Stomach smooth muscle (tissue), 2 donors: Measurements from ENCODE around the gene ZNF407.

Experiments
- H3K27ac ChIP-seq: one replicate; pipeline ENCODE4 v1.7.0; 2013; ENCODE audit warnings: mild to moderate bottlenecking, low read length, inconsistent platforms
- H3K27me3 ChIP-seq, 2 donors: one replicate each; pipeline ENCODE4 v1.7.0; 2013; ENCODE audit warnings: low read length in 2 of 2; ENCODE audit not compliant: insufficient read depth in 2 of 2, control insufficient read depth in 1 of 2
- H3K36me3 ChIP-seq, 2 donors: one replicate each; pipeline ENCODE4 v1.7.0; 2013; ENCODE audit warnings: low read length in 2 of 2; ENCODE audit not compliant: control insufficient read depth in 2 of 2, insufficient read depth in 2 of 2
- H3K4me1 ChIP-seq: one replicate; pipeline ENCODE4 v1.7.0; 2013; ENCODE audit warnings: low read length; ENCODE audit not compliant: control insufficient read depth, insufficient read depth
- H3K4me3 ChIP-seq, 2 donors: one replicate each; pipeline ENCODE4 v1.7.0; 2013; ENCODE audit warnings: low read length in 2 of 2
- H3K9ac ChIP-seq, 2 donors: one replicate each; pipeline ENCODE4 v1.7.0; 2013; ENCODE audit warnings: low read length in 2 of 2, mild to moderate bottlenecking in 1 of 2
- H3K9me3 ChIP-seq, 2 donors: one replicate each; pipeline ENCODE4 v1.7.0; 2013; ENCODE audit warnings: low read length in 2 of 2; ENCODE audit not compliant: control insufficient read depth in 2 of 2
- donor health status: healthy.
- donor health status: Pancreatic carcinoma.

ZNF407 gene

GRCh38 chr18:74929110-74929509 is 331.4 kb downstream of the ZNF407 start:
- no peaks in the 10 kb centered on the region for H3K9me3 ChIP-seq
- H3K4me3 ChIP-seq = no peak overlapping the region
- no peak overlapping the region for H3K9ac ChIP-seq
- H3K4me1 ChIP-seq = no peaks in the 10 kb centered on the region
- H3K36me3 ChIP-seq = no peaks in the 10 kb centered on the region
- H3K27ac ChIP-seq = no peak overlapping the region
- no peaks in the 10 kb centered on the region for H3K27me3 ChIP-seq

- Histone ChIP-seq H3K9me3 (no peaks in the 10 kb centered on the region), H3K4me1 (no peaks in the 10 kb centered on the region), H3K27ac (no peak overlapping the region), H3K27me3 (no peaks in the 10 kb centered on the region), H3K36me3 (no peaks in the 10 kb centered on the region), H3K4me3 (no peak overlapping the region), H3K9ac (no peak overlapping the region)
Measured at GRCh38 chr18:74930616-74931015, 332.9 kb downstream of the ZNF407 start.

DNA sequence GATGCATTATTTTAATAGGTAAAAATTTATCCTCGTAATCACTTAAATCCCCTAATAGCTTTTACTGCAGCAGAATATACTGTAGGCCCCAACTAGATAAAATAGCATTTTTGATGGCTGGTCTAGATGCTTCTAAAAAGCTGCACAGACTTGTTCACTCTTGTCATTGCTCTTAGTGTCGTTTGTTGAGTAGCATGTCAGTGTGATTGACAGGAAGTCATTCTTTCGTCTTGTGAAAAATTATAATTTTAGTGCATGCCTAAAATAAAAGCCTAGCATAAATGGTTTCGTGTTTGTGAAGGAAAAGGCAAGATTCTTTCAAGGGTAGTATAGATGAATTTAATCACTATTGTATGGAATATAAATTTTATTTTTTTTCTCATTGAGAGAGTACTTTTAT is 336.3 kb downstream of the ZNF407 start:
- Histone ChIP-seq H3K9ac (no peak overlapping the region), H3K9me3 (no peaks in the 10 kb centered on the region), H3K4me1 (no peaks in the 10 kb centered on the region), H3K27me3 (no peaks in the 10 kb centered on the region), H3K4me3 (no peak overlapping the region), H3K36me3 (no peaks in the 10 kb centered on the region), H3K27ac (no peak overlapping the region)

DNA sequence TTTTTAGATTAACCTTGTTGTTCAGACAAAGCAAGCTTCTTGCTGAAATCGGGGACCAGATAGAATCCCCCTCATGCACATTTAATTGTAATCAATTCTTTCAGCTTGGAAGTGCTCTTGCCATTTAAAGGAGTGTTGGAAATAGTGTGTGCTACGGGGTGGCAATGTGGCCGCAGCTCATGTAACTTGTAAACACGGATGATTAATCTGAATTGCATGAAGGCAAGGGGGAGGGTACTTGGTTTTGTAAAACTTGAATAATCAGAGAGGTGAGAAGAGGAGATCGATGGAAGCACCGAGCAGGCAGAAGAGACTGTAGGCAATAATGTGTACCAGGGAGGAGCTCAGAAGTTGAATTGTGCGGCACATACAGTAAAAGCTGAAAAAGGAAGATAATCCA is 337.8 kb downstream of the ZNF407 start:
- Histone ChIP-seq H3K27ac (no peak overlapping the region), H3K27me3 (no peaks in the 10 kb centered on the region), H3K9me3 (no peaks in the 10 kb centered on the region), H3K4me1 (no peaks in the 10 kb centered on the region), H3K4me3 (no peak overlapping the region), H3K36me3 (no peaks in the 10 kb centered on the region), H3K9ac (no peak overlapping the region)

GRCh38 chr18:74936343-74936742 is 338.7 kb downstream of the ZNF407 start:
- no peaks in the 10 kb centered on the region for H3K36me3 ChIP-seq
- H3K9me3 ChIP-seq = no peaks in the 10 kb centered on the region
- H3K27me3 ChIP-seq = no peaks in the 10 kb centered on the region
- H3K27ac ChIP-seq = no peak overlapping the region
- H3K4me3 ChIP-seq = no peak overlapping the region
- H3K9ac ChIP-seq = no peak overlapping the region
- no peaks in the 10 kb centered on the region for H3K4me1 ChIP-seq

- Histone ChIP-seq H3K36me3 (no peaks in the 10 kb centered on the region), H3K4me1 (no peaks in the 10 kb centered on the region), H3K9ac (no peak overlapping the region), H3K4me3 (no peak overlapping the region), H3K9me3 (no peaks in the 10 kb centered on the region), H3K27ac (no peak overlapping the region), H3K27me3 (no peaks in the 10 kb centered on the region)
Measured at GRCh38 chr18:74937291-74937690, 339.6 kb downstream of the ZNF407 start.

DNA sequence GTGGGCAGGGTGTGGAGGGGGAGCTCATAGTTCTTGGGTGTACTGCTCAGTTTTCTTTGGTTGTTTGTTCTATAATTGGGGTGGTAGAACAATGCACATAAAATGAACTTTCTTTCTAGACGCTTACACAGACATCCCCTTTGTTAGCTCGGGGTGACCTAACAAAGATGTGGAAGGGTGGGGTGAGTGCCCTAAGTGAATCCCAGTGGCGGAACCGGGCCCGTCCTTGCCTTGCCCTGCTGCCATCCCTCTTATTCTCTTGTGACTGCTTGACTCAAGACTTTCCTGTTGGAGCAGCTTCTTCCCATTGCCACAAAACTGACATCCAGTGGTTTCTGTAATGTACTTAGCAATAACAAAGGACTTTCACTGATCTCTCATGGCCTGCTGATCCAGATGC is 343.2 kb downstream of the ZNF407 start:
- no peaks in the 10 kb centered on the region for H3K4me1 ChIP-seq
- no peaks in the 10 kb centered on the region for H3K9me3 ChIP-seq
- no peak overlapping the region for H3K27ac ChIP-seq
- no peaks in the 10 kb centered on the region for H3K36me3 ChIP-seq
- H3K9ac ChIP-seq = no peak overlapping the region
- no peaks in the 10 kb centered on the region for H3K27me3 ChIP-seq
- H3K4me3 ChIP-seq = no peak overlapping the region

- Histone ChIP-seq H3K4me3 (no peak overlapping the region), H3K36me3 (no peaks in the 10 kb centered on the region), H3K9me3 (no peaks in the 10 kb centered on the region), H3K27ac (no peak overlapping the region), H3K27me3 (no peaks in the 10 kb centered on the region), H3K9ac (no peak overlapping the region), H3K4me1 (no peaks in the 10 kb centered on the region)
Measured at GRCh38 chr18:74942319-74942910, 344.7 kb downstream of the ZNF407 start.

- H3K9me3 ChIP-seq = no peaks in the 10 kb centered on the region
- no peak overlapping the region for H3K27ac ChIP-seq
- H3K27me3 ChIP-seq = no peaks in the 10 kb centered on the region
- H3K9ac ChIP-seq = no peak overlapping the region
- no peak overlapping the region for H3K4me3 ChIP-seq
- H3K36me3 ChIP-seq = no peaks in the 10 kb centered on the region
- no peaks in the 10 kb centered on the region for H3K4me1 ChIP-seq
Measured at GRCh38 chr18:74944676-74945075, 347.0 kb downstream of the ZNF407 start.

- H3K27ac ChIP-seq = no peak overlapping the region
Measured at GRCh38 chr18:74945774-74946545, 348.3 kb downstream of the ZNF407 start.

GRCh38 chr18:74946646-74947375 is 349.1 kb downstream of the ZNF407 start:
- no peaks in the 10 kb centered on the region for H3K36me3 ChIP-seq
- no peak overlapping the region for H3K9ac ChIP-seq
- H3K4me1 ChIP-seq = peaks cover 3% of the 10 kb centered on the region
- no peak overlapping the region for H3K4me3 ChIP-seq
- no peaks in the 10 kb centered on the region for H3K9me3 ChIP-seq
- no peaks in the 10 kb centered on the region for H3K27me3 ChIP-seq
- no peak overlapping the region for H3K27ac ChIP-seq

More at GRCh38 chr18:74945774-74946545, 348.3 kb downstream of the ZNF407 start:
- Histone ChIP-seq H3K9ac (no peak overlapping the region), H3K4me3 (no peak overlapping the region), H3K4me1 (peaks cover 3% of the 10 kb centered on the region), H3K36me3 (no peaks in the 10 kb centered on the region), H3K9me3 (no peaks in the 10 kb centered on the region), H3K27me3 (no peaks in the 10 kb centered on the region)
